ENCODE measurements around the gene CDC42EP5.

CDC42EP5 gene

DNA sequence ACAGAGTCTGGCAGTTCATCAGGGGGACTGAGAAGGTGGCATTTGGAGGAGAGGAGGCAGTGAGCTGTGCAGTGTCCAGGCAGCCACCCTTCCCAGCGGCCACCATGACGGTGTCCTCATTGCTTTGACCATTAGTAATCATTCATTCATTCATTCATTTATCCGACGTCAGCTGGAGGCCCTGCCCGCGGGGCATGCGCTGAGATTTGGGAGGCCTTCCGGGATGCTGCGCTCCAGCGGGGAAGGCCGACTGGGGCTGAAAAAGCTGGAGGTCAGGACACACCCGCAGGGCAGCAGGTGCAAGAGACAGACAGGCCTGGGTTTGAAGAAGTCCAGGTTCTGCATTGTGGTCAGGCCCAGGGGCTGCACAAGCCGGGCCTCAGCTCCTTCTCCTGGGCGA is 48.9 kb downstream of the CDC42EP5 start:
- FAIRE-seq, result no peak

DNA sequence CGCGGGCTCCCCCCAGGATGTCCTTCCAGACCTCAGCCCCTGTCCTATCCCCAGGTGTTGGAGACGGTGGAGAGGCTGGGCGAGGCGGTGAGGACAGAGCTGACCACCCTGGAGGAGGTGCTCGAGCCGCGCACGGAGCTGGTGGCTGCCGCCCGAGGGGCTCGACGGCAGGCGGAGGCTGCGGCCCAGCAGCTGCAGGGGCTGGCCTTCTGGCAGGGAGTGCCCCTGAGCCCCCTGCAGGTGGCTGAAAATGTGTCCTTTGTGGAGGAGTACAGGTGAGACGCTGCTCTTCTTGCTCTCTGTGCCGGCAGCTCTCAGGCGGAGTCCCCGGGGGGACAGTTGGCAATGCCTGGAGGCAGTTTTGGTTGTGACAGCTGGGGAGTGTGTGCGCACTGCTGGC is 51.0 kb downstream of the CDC42EP5 start:
- FAIRE-seq, result no peak

DNA sequence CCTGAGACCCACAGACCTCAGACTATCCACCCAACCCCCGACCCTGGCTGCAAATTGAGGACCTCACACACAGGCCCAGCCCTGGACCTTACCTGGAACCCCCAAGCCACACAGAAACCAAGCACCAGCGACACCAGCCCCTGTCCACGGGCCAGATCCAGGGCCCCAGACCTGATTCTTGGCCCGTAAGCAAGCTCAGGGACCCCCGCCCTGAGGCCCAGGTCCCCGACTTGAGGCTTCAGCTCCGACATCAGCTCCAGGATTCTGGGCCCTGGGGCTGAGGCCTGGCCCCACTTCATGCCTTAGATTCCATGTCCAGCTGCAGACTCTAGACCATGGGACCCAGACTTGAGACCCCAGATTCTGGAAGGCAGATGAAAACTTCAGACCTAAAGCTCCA is 51.6 kb downstream of the CDC42EP5 start:
- no peak for FAIRE-seq

DNA sequence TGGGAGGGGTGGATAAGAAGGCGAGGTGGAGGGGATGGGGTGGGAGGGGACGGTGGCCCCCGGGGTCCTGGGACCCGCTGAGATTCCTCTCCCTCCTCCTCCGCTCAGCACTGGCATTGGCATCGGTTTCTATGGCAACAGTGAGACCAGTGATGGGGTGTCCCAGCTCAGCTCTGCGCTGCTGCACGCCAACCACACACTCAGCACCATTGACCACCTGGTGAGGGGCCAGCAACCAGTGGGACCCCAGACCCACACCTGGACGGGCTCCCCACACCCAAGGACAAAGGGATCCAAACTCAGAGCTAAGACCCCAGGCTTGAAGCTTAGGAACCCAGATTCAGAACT is 52.0 kb downstream of the CDC42EP5 start:
- no peak for FAIRE-seq

DNA sequence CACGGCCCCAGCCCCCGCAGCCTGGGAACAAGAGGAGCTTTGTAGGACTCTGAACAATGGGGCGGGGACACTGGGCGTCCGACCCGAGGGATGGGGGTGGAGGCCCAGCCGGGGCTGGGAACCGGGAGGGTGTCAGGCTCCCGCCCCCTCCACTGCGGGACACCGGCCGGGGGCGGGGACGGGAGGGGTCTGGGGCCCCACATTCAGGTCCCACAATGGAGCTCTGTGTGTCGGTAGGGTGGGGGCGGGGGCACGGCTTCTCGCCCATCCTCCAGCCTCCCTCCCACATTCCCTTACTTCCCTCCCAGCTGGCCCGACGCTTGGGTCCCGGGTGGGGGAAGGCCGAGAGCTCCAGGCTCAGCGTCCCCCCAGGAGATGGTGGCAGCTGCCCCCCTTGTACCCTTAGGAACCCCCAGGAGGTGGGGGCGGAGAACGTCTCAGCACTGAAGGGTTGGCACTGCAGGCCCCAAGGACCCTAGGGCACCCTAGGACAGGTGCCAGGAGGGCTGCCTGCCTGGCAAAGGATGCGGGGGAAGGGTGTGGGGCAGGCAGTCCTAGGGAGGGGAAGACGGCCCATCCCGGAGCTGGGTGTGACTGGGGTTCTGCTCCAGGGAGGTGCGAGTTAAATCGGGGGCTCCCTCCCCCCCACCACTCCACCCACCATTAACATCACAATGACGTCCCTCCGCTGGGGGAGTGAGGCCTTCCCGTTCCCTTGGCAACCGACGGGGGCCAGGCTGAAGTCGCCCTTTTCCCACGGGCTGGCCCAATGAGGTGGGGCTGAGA is 52.5 kb downstream of the CDC42EP5 start:
- FAIRE-seq, result no peak

DNA sequence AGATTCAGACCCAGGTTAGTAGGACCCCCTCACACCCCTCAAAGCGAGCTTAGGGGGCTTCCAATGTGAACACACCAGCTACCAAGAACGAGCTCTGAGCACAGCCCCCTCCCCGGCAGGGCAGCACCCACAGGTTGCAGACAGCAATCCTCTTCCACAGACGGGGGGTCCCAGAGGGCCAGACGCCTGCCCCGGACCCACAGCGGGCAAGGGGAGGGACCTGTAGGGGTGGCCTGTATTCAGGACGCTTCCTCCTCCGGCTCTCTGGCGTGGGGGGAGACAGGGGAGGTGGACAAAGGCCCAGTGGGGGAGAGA is 53.1 kb downstream of the CDC42EP5 start:
- no peak for FAIRE-seq

DNA sequence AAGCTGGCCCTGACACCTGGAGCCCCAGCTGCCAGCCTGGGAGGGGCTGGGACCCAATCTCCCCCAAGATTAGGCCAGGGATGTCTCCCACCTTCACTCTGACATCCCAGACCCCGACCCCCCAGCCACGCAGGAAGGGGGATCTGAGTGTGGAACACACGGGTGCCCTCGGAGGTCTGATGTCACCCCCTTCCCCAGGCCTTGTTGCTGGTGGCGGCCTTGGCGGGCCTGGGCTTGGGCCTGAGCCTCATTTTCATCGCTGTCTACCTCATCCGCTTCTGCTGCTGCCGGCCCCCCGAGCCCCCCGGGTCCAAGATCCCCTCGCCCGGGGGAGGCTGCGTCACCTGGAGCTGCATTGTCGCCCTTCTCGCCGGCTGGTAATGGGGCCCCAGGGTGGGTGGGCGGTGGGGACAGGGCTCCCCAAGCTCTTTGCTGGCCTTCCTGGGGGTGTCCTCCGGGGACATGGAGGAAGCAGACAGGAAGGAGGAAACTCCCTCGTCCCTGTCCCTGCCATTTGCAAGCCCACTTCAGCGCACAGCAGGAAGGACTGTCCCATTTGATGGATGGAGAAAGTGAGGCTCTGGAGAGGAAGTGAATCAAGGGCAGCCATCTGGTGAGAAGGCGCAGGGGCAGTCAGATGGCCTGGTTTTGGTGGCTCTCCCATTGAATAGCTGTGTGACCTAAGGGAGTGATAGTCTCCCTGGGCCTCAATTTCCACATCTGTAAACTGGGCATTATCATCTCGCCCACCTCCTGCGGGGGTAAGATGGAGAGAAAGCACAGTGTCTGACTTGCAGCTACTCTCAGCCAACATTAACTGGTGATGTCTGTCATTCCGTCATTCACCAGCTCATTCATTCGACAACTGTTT is 53.9 kb downstream of the CDC42EP5 start:
- no peak for FAIRE-seq

DNA sequence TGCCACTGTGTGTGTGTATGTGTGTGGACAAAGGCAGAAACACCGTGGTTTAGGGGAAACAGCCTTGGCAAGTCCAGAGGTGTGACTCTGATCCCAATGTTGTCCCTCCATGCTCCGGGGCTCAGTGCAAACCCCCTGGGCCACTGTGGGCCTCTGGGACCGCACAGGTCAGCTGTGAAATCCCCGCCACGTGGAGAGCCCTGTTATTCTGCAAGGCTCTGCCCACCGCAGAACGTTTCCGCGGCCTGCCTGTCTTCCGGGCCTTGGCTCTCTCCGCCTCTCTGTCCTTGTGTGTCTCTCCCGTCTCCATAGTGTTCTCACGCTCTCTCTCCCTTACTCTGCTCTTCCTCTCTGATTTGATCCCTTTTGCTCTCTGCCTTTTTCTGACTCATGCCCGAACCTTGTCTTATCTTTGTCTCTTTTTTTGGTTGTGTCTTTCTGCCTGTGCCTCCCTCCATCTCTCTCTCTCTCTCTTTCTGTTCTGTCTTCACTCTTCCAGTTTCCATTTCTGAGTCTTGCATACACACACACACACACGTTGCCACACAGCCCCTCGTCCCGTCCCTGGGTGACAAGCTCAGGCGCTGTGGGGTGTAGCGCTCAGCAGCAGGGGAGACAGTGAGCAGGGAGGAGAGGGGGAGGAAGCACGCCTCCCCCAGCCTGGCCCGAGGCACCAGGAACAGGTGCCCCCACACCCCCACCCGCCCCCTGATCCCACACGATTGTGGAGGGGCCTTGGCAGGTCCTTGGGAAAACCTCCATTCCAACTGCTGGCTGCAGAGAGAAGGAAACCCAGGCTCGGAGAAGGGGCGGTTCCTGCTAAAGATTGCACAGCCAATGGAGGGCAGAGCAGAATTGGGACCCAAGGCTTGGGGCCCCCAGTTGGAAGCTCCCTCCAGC is 54.8 kb downstream of the CDC42EP5 start:
- FAIRE-seq, result no peak

DNA sequence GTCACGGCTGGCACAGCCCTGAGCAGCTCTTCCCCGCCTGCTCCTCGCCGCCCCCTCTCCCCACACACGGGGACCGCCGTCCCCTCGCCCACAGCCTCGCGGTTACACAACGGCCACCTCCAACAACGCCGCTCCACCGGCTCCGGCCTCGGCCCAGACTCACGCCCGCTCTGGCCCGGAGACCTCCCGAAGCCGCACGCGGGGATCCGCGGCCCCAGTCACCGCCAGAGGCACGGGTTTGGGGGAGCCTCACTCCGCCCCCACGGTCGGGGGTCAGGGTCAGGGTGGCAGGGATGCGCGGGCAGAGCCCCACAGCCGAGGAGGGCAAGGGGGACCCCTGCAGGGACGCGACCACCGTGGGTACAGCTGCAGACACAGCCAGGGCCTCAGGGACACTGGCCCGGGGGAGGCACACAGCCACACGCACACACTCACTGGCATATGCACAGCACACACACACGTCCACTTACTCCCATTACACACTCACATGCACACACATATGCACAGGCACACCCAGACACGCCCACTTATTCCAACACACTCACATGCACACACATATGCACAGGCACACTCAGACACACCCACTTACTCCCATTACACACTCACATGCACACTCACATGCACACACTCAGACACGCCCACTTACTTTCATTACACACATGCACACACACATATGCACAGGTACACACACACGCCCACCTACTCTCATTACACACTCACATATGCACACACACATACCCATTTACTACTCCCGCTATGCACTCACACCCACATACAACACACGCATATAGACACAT is 56.2 kb downstream of the CDC42EP5 start:
- no peak for FAIRE-seq

DNA sequence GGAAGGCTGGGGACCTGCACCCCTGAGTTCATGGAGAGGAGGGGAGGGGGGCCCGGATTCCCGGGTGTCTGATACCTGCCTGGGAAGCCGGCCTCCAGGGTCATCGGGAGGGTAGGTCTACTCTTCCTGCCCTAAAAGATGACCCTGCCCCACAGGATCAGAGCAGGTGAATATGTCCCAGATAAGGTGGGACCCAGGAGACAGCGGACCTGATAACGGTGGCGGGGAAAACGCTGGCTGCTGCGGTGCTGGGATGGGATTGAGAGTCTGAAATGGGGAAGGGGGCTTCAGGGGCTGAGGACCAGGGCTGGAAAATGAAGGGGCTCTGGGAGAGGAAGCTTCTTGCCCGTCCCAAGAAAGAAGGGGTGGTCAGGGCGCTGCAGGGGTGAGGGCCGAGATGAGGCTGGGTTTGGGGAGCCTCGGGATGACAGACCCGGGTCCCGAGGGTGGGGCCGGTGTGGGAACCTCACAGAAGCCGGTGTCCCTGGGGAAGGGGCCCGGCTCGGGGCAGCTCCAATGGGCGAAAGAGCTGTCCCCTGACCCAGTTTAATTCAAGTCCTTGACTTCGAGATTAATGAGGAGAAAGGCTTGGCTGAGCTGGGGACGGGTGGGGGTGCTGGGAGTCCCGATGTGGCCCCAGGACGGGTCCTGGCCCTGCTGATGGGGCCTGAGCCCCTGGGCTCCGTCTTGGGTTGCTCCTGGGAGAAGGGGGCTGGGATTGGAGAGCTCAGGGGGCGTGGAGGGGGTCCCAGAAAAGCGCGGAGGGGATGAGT is 57.0 kb downstream of the CDC42EP5 start:
- FAIRE-seq, result no peak

DNA sequence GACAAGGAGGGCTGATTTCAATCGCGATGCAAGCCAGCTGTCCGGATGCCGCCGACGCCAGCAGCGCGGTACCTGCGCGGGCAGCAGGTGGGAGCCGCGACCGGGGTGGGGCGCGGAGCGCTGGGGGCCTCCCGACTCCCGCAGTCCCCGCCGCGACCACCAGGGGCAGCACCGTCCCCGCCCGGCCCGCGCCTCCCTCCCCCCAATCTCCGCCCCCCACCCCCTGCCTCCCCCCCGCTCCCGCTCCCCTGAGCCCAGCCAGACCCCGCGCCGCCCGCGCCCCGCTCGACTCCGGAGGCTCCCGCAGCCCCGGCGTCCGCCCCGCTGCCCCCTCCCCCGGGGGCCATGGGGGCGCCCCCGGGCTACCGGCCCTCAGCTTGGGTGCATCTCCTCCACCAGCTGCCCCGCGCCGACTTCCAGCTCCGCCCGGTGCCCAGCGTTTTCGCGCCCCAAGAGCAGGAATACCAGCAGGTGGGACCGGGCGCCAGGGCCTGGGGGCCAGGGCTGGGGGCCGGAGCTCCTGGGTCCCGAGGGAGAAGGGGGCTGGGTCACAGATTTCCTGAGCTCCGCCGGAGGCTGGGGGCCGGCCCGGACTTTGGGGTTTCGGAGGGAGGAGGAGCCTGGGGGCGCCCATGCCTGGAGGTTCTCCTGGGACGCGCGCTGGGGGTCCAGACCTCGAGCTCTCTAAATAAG is 57.7 kb downstream of the CDC42EP5 start, which contains the start of gene TTYH1:
TSS of gene TTYH1 (plus strand) at position 257 of the 693 bp plus-strand sequence. CDS start at position 346, 89 bp downstream.
- FAIRE-seq, result no peak

Measured in A204.1 (cell line).